GM10248 (cell line): ENCODE results near the gene CLASP1.

Experiments used
- CTCF ChIA-PET: fragments of 300-600 bp; sonication (Branson Sonifier 250); formaldehyde crosslinking; extraction: SDS; loops from one replicate; lab custom pipeline; 2021; ENCODE audit warnings: antibody characterized with exemption; lab: Yijun Ruan, JAX
- POLR2A ChIA-PET: fragments of 350-650 bp; sonication (Branson Sonifier 250); formaldehyde crosslinking; extraction: SDS; loops from one replicate; lab custom pipeline; 2020; ENCODE audit warnings: antibody characterized with exemption; lab: Yijun Ruan, JAX
- DNase-seq: peaks from one replicate; pipeline ENCODE4 v3.0.0; 2012; ENCODE audit errors: extremely low spot score
- TF ChIP-seq, protein P1 (sequence below): IDR thresholded peaks from 2 replicates; pipeline ENCODE4 v1.5.1; 2012; ENCODE audit warnings: mild to moderate bottlenecking, low read depth; ENCODE audit errors: extremely low read depth, missing control alignments, control extremely low read depth

CLASP1 gene

DNA sequence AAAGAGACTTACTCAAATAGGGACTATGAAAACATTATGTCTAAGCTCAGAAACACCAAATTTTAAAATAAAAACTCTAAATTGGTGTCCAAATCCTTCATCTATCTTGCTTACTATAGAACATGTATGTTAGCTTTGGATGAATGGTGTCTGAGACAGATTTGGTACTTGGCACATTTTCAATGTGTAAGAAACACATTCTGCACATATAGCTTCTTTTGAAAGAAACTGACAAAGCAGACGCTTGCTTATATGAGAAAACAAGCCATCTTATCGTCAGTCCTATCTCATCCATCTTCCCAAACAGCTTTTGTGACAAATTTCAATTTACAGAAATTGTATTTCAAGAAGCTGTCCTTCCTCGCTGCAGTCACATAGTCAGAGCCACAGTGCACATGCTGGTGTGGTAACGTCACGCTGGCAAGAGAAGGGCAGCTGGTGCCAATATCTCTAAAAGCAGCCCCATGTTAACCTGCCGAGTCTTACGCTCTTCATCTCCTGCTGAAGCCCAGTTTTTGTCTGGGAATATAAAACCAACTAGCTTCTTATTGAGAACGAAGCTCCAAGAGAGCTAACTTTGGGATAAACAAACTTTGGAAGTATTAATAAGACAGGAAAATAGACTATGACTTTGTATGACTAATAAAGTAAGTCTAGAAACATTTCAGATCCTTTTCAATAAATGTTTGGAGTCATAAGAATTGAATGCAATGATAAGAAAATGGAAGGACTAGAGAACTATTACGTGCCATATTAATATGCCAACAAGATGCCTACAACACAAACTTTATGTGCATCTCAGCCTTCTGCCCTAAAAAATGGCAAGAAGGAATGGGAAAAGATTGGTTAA is 289.3 kb downstream of the CLASP1 start:
- DNase-seq, result no peak
- CTCF ChIA-PET, result interaction anchor here (0.6 to 1.5 kb wide), 5 partner anchors 12 to 274 kb away, joined by 3 to 4 read pairs (median 3); no protein-coding TSS in a partner anchor
- POLR2A ChIA-PET, result no interaction called here
- TF ChIP-seq, protein P1, sequence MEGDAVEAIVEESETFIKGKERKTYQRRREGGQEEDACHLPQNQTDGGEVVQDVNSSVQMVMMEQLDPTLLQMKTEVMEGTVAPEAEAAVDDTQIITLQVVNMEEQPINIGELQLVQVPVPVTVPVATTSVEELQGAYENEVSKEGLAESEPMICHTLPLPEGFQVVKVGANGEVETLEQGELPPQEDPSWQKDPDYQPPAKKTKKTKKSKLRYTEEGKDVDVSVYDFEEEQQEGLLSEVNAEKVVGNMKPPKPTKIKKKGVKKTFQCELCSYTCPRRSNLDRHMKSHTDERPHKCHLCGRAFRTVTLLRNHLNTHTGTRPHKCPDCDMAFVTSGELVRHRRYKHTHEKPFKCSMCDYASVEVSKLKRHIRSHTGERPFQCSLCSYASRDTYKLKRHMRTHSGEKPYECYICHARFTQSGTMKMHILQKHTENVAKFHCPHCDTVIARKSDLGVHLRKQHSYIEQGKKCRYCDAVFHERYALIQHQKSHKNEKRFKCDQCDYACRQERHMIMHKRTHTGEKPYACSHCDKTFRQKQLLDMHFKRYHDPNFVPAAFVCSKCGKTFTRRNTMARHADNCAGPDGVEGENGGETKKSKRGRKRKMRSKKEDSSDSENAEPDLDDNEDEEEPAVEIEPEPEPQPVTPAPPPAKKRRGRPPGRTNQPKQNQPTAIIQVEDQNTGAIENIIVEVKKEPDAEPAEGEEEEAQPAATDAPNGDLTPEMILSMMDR, result no peak

DNA sequence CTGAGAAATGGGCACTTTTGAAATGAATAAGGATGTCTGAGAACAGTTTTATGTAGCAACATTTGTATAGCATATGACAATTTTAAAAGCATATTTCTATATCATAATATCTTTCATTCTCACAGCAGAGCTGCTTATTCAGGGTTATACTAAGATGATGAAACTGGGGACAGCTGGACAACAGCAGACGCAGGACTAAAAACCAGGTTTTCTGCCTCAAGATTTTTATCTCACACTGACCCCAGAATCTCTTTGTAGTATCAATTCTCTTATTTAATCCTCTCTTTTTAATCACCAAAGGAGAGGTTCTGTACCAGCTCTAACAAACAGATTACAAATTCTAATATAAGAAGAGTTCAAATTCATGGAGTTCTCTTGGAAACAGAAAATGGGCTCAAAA is 290.1 kb downstream of the CLASP1 start:
- TF ChIP-seq, protein P1, result no peak
- ChIA-PET CTCF (interaction anchor here (0.6 to 2.5 kb wide), 6 partner anchors 11 to 273 kb away, joined by 3 to 7 read pairs (median 3); no protein-coding TSS in a partner anchor), POLR2A (no interaction called here)
- DNase-seq, result no peak

DNA sequence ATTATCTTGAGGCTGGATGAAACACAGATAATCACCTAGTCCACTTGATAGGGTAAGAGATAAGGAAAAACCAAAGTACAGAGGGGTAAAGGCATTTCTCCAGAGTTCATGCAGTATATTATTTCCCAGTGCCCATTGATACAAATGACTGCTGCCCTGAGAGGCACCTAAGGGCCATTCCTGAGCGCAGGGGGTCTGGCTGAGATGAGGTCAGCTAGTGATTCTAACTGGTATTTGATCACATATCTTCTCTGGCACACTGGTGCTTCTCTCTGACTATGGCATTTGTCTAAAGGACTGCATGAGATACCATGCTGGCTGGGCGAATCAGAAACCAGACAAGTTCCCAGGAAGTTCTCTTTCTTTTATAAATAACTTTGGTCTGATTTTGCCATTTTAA is 291.0 kb downstream of the CLASP1 start:
- ChIA-PET CTCF (interaction anchor here (1.1 to 2.9 kb wide), 4 partner anchors 12 to 263 kb away, joined by 3 to 14 read pairs (median 5); no protein-coding TSS in a partner anchor), POLR2A (no interaction called here)
- TF ChIP-seq, protein P1, result no peak
- DNase-seq, result no peak

DNA sequence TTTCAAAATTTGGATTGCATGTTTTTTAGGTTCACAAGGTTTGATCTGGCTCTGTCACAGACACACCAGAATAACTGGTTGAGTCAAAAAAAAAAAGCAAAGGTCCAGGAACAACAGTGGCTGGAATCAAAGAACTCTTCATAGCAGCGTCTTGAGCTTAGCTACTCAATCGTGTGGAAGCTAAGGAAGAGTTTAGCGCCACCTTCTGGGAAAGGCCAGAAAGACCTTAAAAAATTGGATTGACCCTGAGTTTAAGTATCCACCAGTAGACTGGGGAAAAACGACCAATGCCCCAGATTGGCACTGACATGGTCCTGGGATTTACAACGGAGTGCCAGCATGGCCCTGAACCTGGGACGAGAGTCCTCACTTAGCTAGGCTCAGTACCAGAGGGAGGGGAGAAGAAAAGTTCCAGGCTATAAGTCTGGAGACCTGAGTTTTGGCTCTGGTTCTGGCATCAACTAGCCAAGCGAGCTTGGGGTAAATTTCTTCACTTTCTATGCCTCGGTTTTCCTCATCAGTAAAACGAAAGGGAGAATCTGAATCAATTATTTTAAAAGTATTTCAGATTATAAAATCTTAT is 293.1 kb downstream of the CLASP1 start:
- DNase-seq, result peak; percentile 57
- ChIA-PET POLR2A (no interaction called here), CTCF (interaction anchor here (0.8 to 3.9 kb wide), 26 partner anchors 9 to 416 kb away, joined by 3 to 36 read pairs (median 4); no protein-coding TSS in a partner anchor)
- TF ChIP-seq, protein P1, result peak; percentile 61

DNA sequence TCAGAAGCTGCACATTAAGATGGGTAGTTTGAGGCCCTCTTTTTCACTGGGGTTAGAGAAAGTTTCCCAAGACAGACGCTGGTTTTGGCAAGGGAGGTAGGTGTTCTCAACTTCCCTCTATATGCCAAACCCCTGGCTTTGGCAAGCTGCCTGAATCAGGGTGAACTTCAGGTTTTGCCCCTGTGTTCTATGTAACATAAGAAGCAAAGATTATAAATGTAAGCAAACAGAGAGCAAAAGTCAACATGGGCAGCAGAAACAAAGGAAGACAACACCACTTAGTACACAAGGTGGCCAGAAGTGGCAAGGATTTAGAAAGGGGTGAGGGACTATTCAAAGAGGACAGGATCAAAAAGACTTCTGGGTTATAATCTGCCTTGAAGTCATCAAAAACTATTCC is 293.8 kb downstream of the CLASP1 start:
- CTCF ChIA-PET, result interaction anchor here (0.8 to 3.9 kb wide), 22 partner anchors 8 to 417 kb away, joined by 3 to 36 read pairs (median 4); no protein-coding TSS in a partner anchor
- TF ChIP-seq, protein P1, result no peak
- POLR2A ChIA-PET, result no interaction called here
- DNase-seq, result no peak

DNA sequence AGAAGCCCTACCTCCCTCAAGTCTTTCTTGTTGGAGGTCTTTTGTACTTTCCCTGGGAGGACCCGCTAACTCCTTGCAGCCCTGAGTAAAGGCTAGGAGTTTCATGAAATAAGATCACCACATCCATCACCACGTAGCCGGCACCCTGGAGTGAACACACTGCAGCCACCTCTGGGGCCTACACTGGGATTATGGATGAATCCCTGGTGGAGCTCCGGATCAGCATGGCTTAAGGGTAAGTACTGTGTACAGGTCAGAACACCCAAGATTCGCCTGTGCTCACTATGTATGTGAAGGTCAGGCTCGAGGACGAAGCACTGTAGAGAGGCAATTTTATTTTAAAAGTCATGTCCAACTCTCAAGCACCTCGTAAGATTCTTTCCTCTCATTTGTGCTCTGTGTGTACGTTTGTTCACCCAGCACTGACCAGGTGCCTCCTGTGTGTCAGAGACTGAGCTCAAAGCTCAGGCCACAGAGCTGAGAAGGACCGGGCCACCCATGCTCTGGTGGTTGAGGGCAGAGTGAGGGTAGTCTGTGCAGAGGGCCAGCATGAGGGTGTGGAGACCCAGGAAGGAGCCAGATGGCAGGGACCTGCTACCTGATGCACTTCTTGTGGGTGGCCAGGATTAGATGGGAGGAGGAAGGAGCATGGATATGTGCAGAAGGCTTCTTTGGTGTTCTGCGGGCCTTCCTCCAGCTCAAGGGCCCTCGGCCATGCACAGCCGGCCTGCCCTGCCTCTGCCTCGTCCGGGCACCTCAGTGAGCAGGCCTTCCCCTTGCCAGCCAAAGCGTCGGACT is 297.5 kb downstream of the CLASP1 start:
- CTCF ChIA-PET, result interaction anchor here (1.0 to 2.7 kb wide), 3 partner anchors 10 to 256 kb away, joined by 3 to 10 read pairs (median 10); no protein-coding TSS in a partner anchor

More for the DNA sequence above, 297.5 kb downstream of the CLASP1 start:
- no peak for DNase-seq
- TF ChIP-seq, protein P1, result no peak
- POLR2A ChIA-PET, result no interaction called here
